Right renal pelvis (tissue), 4 donors: ENCODE measurements around the gene MED7. TPM values are rescaled to one million over a fixed set of nuclear protein-coding genes. Genes with fewer than 3 reads are reported as not detected.
"Not testable (repeated sequence)": the region's sequence is repeated elsewhere in the genome, so short reads cannot be mapped to it uniquely, and the experiment has no call there.

ENCODE experiments used
- DNase-seq, 4 donors: peaks; one replicate each; pipeline ENCODE4 v3.0.0-alpha.2; 2013; ENCODE audit warnings: low read depth in 4 of 4, low spot score in 3 of 4, missing footprints in 1 of 4
- polyA plus RNA-seq, 4 donors: library from polyadenylated mRNA; unstranded; fragments of 120-200 nt; gene quantifications; one replicate each; pipeline ENCODE4 v1.2.1, GENCODE V29; 2013; ENCODE audit not compliant: insufficient read length in 4 of 4

MED7 gene
- polyA plus RNA-seq: 10 to 100 TPM; 20.7 to 26.4 (median 22.8) TPM

GRCh38 chr5:157142317-157143126 lies at the start of gene MED7:
Gene MED7 (minus strand): TSS chr5:157142865. CDS start chr5:157139431, 3,434 bp downstream.
- peak; percentile 97 to 99 (median 99) for DNase-seq

GRCh38 chr5:157189223-157189622 lies 46.6 kb upstream of the MED7 start:
- DNase-seq: no peak

DNA sequence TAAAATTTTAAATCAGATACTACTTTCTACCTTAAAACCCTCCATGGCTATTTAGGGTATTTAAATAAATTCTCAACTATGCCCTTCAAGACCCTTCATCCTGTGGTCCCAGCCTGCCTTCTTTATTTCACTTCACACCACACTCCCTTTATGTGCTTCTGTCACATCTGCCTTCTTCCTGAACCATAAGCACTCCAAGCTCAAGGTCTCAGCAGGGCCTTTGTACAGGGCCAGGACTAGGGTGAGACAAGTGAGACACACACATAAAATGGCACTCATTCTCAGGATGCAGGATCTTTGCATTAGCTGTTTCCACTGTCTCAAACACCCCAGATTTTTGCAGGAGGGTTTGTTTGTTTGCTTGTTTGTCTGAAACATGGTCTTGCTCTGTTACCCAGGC lies 45.6 kb upstream of the MED7 start:
- no peak for DNase-seq

DNA sequence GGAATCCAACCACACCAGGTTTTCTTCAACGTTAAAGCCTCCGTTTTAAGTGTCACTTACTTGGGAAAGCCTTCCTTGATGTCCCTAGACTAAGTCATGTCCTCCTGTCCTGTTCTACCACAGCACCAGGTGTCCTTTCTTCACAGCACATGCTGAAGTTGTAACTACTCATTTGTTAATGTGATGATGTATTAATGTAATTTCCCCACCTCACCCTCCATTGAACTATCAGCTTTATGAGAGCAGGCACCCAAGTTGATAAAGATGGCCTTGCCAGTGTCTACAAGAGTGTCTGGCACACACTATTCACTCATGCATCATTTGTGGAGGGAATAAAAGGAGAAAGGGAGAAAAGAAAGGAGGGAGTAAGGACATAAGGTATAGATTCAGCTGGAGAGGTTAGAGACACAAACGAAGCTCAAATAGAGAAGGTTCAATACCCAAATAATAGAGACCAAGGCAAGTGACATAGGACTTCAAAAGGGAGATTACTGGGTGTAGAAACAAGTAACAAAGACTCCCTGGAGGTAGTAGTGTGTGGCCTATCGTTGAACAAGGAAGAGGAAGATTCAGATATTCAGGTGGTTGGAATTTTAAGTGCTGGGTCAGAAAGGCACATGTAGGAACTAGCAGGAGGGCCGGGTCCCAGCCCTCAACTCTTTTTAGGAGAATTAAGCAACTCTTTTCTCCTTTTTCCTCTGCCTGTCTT lies 44.5 kb upstream of the MED7 start:
- DNase-seq: no peak

- DNase-seq: no peak
Observed at GRCh38 chr5:157186309-157187045, 43.8 kb upstream of the MED7 start.

- not testable (repeated sequence) for DNase-seq
Observed at GRCh38 chr5:157185122-157185521, 42.5 kb upstream of the MED7 start.

DNA sequence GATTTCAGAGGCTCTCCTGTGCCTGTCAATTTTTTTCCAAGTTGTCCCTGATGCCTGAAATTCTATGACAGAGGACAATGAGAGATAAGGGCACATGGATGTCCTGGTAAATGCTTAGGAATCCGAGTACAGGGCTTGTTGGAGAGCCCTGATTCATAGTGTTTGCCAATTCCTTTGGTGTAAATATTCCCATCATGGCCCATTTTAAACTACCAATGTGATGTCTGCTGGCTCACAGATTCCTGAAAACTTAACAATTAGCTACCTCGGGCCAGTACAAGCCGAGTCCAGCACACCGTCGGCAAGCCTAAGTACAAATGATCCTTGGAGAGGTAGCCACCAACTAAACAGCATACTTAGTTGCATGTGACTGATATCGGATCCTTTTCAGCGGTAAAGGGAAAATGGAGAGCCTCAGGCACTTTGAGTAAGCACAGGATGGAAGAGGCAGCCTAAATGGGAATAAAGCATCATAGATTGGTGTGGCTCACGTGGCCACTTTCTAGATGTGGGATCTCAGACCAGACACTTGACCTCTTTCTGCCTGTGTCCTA lies 41.5 kb upstream of the MED7 start:
- DNase-seq: no peak

- DNase-seq: no peak
Observed at GRCh38 chr5:157182143-157182757, 39.6 kb upstream of the MED7 start.

DNA sequence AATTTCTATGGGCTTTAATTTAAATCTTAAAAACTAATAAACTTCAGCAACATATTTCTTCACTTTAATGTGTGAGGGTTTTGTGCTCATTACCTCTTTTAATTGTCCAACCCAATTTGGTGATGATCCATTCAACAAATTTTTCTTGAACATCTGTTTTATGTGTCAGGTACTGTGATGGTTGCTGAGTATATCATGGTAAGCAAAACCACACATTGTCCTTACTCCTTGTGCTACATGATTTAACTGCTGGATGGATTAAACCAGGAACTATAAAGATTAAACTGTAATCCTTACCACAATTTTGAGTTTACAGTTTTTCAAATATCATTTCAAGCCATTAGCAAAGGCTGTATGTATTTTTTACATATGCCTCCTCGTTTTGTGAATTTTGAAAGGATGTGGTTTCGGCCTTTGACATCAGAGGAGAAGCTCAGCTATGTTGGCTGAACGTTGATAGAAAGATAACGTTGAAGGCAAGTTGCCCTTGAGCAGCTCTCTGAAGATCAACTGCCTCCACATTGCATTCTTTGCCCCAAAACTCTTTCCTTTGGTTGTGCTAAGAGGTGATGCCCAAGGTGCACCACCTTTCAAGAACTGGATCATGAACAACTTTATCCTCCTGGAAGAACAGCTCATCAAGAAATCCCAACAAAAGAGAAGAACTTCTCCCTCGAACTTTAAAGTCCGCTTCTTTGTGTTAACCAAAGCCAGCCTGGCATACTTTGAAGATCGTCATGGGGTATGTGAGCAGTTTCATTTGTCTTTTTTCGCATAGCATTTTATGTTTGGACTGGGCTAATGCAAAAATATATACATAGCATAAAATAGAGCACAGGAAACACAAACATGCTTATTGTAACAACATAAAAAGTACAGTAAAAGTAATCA lies 38.0 kb upstream of the MED7 start, which contains the start of gene ITK:
ITK (plus strand) TSS at position 467 of the 891 bp plus-strand sequence; CDS start at position 605, 138 bp downstream.
- no peak for DNase-seq

DNA sequence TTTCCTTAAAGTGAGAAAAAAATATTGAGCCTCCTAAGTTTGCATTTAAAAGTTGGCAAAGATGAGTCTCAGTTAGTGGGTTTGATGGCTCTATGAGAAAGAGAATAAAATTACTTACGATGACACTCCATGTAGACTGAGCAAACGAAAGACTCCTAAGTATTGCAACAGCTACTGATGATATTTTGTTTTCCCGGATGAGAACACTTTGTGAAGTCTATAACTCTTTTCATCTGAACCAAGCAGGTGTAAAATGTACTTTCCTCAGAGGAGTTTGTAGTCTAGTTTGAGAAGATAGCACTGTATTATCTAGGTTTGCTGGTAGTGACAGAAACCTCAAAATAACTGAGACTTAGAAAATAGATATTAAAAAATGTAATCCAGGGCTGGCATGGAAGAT lies 36.3 kb upstream of the MED7 start:
- no peak for DNase-seq

DNA sequence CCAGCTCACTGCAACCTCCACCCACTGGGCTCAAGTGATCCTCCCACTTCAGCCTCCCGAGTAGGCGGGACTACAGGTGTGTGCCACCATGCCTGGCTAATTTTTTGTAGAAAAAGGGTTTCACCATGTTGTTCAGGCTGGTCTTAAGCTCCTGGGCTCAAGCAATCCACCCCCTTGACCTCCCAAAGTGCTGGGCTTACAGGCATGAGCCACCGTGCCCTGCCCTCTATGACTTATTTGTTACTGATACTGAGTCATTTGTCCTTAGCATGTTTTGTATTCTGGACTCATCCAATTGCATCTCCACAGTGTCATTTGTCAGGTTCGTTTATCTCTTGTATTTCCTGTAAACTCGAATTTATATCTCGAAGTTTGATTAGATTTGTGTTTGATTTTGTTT lies 35.3 kb upstream of the MED7 start:
- no peak for DNase-seq

- DNase-seq: no peak
Observed at GRCh38 chr5:157175071-157175612, 32.5 kb upstream of the MED7 start.

GRCh38 chr5:157172403-157172802 lies 29.7 kb upstream of the MED7 start:
- no peak for DNase-seq

- DNase-seq: no peak
Observed at GRCh38 chr5:157168286-157168685, 25.6 kb upstream of the MED7 start.

GRCh38 chr5:157167214-157167621 lies 24.6 kb upstream of the MED7 start:
- DNase-seq: no peak

- no peak for DNase-seq
Observed at GRCh38 chr5:157166214-157167213, 23.8 kb upstream of the MED7 start, which contains the start of gene GARIN3. Gene GARIN3 (minus strand): TSS chr5:157166264. CDS start chr5:157166168, 96 bp downstream.

DNA sequence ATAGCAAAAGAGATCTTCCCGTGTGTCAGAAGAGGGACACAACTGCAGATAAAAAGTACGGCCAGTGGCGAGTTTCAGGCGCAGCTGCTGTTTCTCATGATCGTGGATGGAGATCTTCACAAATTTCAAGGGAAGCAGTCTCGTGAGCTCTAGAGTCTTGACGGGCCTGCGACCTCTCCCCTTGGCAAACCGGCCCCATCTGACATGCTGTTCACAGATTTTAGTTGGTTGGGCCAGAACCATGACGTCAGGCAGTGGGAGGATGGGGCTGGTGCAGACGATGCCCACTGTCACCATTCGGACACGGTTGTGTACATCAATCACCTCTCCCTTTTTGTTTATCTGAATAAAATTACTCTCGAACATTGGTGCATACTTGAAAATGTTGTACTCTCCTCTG lies 23.0 kb upstream of the MED7 start:
- DNase-seq: no peak

DNA sequence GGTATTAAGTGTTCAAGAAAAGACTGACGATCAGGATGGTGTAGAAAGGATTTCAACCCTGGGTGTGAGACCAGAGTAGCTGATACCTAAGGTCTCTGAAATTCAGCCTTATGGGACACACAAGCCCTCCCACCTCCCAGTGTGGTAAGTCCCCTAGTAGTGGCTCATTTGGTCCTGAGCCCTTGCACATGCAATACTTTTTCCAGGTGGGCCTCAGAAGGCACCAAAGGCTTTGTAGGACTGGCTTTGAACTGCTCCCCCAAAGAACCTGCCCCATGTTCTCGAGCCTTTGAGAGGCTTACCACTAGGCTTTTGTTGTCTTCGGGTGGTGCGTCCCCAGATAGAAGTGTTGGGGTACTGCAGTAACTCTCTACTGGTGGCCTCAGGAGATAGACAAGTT lies 22.6 kb upstream of the MED7 start:
- DNase-seq: no peak
